Fibroblast of skin of scalp (primary cell): ENCODE results near the gene OR6Q1. TPM values are rescaled to one million over a fixed set of nuclear protein-coding genes. Genes with fewer than 3 reads are reported as not detected.
A peak's percentile ranks its signal among the peaks of the same experiment; 100 is the strongest.
"Not testable (repeated sequence)": the region's sequence is repeated elsewhere in the genome, so short reads cannot be mapped to it uniquely, and the experiment has no call there.

Experiments
- DNase-seq: peaks from one replicate; pipeline ENCODE4 v3.0.0-alpha.2; 2013
- polyA plus RNA-seq, 2 experiments: library from polyadenylated mRNA; unstranded; fragments of 120-200 nt; gene quantifications; one replicate each; pipeline ENCODE4 v1.2.1, GENCODE V29; 2013; ENCODE audit not compliant: insufficient read length in 2 of 2

The OR6Q1 gene, protein sequence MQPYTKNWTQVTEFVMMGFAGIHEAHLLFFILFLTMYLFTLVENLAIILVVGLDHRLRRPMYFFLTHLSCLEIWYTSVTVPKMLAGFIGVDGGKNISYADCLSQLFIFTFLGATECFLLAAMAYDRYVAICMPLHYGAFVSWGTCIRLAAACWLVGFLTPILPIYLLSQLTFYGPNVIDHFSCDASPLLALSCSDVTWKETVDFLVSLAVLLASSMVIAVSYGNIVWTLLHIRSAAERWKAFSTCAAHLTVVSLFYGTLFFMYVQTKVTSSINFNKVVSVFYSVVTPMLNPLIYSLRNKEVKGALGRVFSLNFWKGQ
- polyA plus RNA-seq (2013, experiment 1 of 2; ENCODE audit: insufficient read length): not detected
- not detected for polyA plus RNA-seq (2013, experiment 2 of 2; ENCODE audit: insufficient read length)

DNA sequence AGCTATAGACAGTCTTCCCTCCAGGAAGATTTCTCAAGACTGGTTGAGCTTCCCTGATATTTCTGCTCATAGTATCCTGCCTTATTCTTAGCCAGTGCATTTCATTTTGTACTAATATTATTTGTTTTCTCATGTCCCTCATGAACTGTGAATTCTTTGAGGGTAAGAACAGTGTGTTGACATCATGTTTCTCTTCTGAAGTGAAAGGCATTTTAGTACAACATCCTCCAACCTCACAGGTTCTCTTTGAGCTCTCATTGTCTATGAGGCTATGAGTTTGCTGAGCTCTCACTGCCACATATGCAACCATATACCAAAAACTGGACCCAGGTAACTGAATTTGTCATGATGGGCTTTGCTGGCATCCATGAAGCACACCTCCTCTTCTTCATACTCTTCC is at the start of gene OR6Q1:
Gene OR6Q1, plus strand, starts transcription at position 301 of the 400 bp plus-strand sequence. Its CDS starts 0 bp downstream, at position 301.
- DNase-seq: no peak

DNA sequence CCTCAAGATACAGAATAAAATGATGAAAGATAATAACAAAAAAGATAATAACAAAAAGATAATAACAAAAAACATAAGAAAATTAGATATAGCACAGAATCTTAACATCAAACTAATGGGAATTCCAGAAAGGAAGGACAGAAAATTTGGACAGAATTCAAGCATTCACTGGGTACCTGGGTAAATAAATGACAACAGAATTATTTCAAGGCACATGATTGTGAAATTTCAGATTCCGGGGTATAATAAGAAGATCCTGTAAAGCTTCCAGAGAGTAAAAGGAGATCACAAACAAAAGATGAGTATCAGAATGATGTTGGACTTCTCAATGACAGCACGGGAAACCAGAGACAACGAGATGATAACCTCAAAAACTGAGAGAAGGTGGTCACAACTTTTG is 49.2 kb upstream of the OR6Q1 start:
- no peak for DNase-seq

DNA sequence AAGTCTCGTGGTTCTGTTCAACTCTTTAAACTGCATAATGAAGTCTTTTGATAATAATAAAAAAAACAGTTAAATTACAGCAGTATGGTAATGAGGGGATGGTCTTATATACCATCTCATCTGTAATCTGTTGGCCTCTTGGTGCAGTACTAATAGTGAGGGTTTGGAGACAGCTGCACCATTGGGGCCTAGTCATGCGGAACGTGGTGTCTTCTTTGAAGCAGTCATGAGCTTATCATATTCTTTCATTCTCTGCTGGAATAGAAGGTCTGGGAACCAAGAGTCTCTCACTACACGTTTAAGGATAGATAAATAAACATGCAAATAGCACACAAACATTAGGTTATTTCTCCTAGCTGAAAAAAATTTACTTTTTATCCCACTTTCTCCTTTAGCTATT is 48.0 kb upstream of the OR6Q1 start:
- DNase-seq: no peak

DNA sequence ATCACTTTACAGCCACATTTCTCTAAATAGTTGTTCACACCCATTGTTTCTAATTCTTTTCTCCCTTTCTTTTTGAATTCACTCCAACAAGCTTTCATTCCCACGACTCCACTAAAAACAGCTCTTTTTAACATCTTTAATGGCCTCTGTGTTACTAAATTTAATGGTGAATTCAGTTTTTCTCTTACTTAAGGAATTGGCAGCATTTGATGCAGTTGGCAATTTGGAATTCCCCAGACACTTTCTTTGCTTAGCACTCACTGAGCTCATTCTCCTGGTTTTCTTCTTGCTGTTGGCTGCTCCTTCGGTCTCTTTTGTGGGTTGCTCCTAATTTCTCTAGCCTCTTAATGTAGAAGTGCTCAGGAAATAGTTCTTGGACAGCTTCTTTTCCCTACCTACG is 47.6 kb upstream of the OR6Q1 start:
- no peak for DNase-seq

DNA sequence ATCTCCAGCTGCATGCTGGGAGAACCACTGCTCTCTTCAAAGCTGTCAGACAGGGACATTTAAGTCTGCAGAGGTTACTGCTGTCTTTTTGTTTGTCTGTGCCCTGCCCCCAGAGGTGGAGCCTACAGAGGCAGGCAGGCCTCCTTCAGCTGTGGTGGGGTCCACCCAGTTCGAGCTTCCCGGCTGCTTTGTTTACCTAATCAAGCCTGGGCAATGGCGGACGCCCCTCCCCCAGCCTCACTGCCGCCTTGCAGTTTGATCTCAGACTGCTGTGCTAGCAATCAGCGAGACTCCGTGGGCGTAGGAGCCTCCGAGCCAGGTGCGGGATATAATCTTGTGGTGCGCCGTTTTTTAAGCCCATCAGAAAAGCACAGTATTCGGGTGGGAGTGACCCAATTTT is 31.2 kb upstream of the OR6Q1 start:
- DNase-seq: not testable (repeated sequence)

DNA sequence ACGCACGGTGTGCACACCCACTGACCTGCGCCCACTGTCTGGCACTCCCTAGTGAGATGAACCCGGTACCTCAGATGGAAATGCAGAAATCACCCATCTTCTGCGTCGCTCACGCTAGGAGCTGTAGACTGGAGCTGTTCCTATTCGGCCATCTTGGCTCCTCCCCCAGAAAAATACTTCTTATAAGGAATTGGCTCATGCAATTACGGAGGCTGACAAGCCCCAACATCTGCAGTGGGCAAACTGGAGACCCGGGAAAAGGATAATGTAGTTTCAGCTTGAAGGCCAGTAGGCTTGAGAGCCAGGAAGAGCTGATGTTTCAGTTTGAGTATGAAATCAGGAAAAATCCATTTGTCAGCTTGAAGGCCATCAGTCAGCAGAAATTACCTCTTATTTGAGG is 30.7 kb upstream of the OR6Q1 start:
- DNase-seq: not testable (repeated sequence)

DNA sequence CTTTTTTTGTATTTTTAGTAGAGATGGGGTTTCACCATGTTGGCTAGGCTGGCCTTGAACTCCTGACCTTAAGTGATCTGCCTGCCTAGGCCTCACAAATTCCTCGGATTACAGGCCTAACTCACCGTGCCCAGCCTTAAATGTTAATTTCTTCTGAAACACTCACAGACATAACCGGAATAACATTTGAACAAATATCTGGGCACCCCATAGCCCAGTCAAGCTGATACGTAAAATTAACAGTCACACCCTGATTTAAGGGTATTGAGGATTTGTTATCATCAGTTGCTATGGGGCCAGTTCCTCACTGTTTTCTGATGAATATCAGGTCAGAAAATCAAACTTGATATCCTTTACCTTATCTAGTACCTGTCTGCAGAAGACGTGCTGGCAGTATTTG is 30.1 kb upstream of the OR6Q1 start:
- no peak for DNase-seq

DNA sequence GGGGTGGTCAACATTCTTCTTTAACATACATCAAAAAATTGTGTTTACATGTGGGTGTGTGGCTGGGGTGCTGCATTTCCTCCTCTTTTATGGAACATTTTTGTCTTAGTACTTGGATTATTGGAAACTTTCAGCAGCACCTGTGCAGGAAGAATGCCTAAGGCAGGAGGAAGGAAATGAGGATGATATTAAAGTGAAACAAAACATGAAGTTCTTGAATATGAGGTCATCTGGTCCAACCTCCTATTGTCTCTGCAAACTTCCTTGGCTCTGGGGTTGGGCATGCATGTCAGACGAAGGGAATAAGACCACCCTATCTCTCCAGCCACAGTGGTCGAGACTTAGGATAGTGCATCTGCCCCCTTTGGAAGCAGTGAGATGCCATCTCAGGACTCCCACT is 27.7 kb upstream of the OR6Q1 start:
- no peak for DNase-seq

DNA sequence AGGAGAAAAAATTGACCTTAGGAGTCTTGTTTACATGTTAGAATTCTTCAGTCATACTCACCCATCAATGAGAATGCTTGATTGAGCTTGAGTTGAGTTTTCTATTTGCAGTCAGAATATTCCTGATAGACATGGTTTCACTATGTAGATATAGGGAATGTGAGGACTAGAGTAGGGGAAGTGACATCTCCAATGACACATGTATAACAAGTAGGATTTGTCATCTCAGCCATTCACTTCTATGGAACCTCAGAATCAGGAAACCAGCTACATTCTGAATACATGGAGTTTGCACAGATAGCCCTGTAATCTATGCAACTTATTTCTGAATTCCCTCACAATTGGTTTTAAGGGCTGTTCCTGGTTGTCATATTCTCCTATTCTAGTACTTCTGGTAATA is 27.2 kb upstream of the OR6Q1 start:
- DNase-seq: no peak

DNA sequence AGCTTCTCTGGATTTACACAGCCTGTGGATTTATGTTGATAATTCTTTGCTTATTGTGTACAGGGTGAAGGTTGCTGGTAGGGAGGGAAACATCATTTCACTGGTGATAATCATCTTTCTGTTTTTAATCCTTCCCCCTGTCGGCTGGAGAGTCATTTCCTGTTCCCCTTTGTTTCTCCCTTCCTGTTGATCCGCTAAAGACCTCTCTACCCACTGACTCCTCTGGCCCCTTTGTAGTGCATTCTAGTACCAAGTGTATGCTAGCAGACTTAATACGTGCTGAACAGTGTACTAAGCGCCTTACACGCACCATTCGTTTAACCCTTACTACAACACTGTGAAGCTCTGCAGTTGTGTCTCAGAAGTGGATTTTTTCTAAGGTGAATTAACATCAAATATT is 26.1 kb upstream of the OR6Q1 start:
- DNase-seq: no peak

DNA sequence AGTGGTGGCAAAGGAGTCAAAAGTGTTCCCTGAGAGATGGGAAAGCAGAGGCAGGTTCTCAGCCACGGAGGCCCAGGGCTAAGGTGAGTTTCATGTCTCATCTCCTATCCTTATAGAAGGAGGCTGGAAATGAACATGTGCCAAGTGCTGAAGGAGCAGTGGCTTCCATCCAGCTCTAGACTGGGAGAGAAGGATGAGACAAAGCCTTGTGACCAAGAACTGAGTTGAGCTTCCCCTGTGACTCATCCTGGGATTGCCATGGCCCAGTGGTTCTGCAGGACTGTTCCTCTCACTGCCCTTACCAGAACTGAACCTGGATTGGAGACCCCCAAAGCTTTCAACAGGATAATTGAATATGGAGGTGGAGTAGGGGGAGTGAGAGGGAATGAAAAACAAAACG is 23.8 kb upstream of the OR6Q1 start:
- DNase-seq: no peak

DNA sequence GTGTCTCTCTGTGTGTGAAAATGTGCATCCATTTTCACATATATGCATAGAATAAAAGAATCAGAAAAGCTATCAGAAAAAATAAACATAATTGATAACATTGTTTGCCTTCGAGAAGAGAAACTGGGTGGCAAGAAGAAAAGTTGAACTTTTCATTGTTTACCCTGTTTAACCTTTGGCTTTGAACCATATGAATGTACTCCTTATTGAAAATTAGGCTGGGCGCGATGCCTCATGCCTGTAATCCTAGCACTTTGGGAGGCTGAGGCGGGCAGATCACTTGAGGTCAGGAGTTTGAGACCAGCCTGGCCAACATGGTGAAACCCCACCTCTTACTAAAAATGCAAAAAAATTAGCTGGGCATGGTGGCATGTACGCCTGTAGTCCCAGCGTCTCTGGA is 19.0 kb upstream of the OR6Q1 start:
- no peak for DNase-seq

DNA sequence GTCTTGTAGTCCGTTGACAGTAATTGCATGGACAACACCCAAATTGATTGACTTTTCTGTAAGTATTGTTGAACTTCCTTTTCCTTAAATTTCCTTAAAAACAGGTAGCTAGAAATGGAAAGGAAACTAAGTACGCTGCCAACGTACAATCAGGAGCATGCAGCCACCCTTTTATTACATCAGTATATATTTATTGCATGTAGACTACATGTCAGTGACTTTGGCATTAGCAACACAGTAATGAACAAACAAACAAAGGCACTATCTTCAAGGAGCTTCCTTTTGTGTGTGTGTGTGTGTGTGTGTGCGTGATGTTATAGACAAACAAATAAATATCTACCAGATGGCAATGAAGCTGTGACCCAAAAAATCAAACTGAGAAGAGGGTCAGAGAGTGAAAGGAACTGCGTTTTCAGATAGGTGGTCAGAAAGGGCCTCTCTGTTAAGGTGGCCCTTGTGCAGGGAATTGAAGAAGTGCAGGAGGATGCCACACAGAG is 7.3 kb upstream of the OR6Q1 start, which contains the start of gene OR9Q1:
Gene OR9Q1, plus strand, starts transcription at position 447 of the 497 bp plus-strand sequence. CDS start 155,564 bp downstream, outside the sequence.
- no peak for DNase-seq

DNA sequence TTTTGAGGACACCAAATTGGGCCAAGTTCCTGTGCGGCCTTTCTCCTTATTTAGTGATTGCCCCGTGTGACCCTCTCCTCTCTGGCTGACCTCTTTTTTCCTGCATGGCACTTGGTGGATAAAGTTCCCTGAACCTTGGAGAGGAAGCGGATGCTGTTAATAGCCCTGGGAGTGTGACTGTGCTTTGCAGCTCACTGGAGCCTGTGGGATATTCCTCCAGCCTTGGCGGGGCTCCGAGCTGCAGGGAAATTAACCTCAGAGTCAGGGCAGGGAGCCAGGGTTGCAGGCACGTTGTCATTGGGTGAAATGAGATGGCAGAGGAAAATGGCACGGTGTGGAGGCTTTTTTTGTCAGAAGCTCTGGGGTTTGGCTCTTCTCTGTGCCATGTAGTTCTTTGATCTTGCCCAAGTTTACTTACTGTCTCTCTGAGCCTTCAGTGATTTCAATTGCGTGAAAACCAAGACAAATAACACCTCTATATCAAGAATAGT is 6.1 kb upstream of the OR6Q1 start:
- peak; percentile 45 for DNase-seq

DNA sequence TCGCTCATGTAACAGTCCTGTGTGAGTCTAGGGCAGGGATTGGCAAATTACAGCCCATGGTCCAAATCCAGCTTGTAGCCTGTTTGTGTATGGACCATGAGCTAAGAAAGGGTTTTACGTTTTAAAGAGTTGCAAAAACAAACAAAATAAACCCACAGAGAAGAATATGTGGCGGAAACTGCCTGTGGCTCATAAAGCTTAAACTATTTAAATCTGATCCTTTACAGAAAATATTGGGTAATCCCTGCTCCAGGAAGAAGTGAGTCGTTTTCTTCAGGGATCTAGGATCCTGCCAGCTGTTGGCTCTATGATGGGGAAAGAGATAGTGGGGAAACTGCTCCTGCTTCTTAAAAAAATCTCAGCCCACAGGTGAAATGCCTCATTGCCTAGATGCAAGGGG is 3.4 kb upstream of the OR6Q1 start:
- peak; percentile 2 for DNase-seq

DNA sequence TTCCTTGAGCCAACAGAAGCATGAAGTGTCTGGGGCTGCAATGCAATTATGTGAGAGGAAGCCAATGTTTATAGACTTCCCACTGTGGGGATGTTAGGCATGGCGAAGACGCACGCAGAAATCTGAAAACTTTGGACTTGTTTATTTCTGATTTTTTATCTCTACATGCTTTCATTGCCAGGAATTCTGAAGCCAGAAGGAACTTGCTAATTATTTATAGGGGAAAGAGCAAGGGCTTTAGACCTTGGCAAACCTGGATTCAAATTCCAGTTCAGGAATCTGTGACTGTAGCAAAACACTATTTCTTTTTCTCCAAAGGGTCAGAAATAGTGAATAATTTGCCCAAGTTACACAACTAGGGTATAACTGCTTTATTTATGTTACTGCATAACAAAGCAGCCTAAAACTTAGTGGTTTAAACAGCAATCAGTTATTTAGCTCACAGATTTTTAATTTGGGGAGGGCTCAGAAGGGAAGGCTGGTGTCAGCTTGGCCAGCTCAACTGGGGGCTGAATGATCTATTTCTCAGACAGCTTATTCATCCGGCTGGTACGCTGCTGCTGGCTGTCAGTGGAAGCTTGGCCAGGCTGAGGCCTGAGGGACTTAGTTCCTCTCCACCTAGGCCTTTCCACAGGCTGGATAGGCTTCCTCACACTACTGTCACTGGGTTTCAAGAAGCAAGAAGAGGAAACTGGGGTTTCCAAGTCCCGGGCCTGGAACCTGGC is 1.9 kb upstream of the OR6Q1 start:
- DNase-seq: no peak

DNA sequence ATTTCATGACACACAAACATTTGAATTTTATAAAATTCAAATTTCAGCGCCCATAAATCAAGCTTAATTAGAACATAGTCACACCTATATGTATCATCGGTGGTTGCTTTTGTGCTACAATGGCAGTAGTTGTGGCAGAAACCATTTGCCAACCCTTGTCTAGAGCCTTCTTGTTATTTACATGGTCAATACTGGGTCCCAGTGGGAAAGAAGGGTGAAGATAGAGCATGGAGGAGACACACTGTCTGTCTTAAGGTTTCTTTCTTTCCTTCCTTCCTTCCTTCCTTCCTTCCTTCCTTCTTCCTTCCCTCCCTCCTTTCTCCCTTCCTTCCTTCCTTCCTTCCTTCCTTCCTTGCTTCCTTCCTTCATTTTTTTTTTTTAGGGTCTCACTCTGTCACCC is 3.7 kb downstream of the OR6Q1 start:
- no peak for DNase-seq

DNA sequence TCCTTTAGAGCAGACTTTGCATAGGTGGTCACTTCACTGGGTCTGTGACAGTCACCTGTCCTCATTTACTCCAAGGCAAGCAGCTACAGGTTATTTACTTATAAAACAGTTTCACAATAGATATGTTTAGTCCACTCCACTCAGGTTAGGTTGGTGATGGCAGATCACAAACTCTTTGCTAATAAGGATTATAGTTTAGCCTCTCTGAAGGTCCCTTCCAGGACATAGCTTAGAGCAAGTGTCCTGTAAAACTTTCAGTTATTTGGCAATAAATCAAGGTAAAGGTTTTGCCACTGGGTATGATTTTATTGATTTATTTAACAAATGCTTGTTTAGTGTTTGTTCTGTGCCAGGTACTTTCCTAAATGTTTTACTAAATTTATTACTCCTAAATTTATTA is 8.8 kb downstream of the OR6Q1 start:
- no peak for DNase-seq

DNA sequence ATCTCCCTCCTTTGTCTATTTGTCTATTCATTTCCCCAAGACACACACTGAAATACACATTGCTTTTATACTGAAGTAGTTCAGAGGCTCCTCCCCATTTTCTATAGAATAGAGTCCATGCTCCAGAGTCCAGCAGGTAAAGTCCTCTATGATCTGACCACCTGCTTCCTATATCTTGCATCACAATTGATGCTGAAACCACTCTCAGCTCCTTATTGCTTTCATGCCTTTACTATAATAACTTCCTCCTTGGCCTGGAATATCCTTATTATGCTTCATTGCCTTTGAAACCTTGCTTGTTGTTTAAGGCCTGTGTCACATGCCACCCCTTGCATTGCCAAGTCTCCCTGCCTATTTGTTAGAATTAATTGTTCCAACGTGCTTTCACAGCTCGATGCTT is 12.6 kb downstream of the OR6Q1 start:
- no peak for DNase-seq

DNA sequence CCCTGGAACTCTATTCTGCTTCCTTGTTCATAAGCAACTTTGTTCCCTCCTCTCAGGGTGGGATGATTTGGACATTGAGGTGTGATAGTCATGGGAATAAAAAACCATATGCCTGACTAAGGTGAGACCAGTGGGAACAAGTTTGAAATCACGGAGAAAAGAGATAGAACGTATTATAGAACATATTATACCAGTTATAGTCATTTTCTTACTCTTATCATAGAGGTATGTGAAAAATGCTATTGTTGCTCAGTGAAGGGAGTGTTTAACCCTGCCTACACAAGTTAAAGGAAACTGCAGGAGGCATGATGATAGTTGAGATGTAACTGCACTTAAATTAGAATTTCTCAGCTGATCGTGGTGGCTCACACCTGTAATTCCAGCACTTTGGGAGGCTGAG is 15.5 kb downstream of the OR6Q1 start:
- no peak for DNase-seq

DNA sequence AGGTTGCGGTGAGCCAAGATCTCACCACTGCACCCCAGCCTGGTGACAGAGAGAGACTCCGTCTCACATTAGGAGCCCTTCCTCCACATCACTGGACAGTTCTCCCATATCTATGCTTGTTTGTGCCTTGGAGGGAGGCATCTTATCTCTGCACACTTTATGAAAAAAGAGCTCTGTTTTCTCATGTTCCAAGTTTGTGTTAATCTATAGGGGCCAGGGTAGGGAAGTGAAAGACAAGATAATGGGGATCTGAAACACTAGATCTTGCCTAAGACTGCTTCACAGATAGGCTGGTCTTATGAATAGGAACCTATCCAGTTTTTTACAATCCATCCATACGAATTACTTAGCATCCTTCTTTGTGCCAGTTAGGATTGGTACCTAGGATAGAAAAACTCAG is 17.1 kb downstream of the OR6Q1 start:
- DNase-seq: no peak

DNA sequence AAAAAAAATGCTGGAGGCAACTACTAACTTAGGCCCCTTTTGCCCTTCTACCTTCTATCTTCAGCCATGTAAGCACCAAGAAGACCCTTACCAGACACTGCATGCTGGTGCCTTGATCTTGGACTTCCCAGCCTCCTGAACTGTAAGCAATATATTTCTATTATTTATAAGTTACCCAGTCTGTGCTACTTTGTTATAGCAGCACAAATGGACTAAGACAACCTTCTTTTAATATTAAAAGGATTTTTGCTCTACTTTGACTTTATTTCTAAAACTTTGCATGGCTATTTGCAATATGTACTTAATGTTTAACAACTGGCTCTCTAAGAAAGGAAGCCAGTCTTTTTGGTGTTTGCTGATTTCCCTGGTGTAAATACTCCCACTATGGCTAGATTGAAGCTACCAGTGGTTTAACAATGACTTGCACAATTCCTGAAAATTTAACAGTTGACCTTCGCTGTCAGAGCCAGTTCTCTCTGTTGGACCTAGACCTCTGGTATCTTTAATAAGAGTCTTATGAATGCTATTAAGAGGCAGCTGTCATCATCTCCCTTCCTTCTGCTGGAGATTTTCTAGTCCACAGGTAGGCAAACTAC is 25.2 kb downstream of the OR6Q1 start:
- DNase-seq: no peak

DNA sequence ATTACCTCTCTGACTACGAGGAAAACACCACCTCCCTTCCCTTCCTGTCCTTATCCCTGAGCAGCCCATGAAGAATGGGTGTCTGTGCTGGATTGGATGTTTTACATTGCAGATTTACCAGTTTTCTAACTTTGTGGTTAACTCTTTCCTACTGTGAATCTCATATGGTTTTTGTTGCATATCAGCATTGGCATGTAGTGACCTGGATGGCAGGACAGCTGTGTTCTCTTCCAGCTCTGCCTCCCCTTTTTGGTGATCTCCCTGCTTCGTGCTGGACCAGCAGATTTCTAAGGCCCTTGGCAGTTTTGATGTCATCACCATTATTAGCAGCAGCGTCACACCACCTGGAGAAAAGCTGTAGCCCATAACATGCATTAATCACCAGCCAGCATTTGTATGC is 26.7 kb downstream of the OR6Q1 start:
- DNase-seq: peak; percentile 60
